CD4-positive, alpha-beta memory T cell (primary cell): Measurements from ENCODE around the gene BAHCC1. TPM values are rescaled to one million over a fixed set of nuclear protein-coding genes. Genes with fewer than 3 reads are reported as not detected.

Source experiments
- CTCF ChIA-PET: fragments of 350-600 bp; sonication (Branson Sonifier 250); formaldehyde crosslinking; loops from one replicate; lab custom pipeline; 2021; ENCODE audit warnings: inconsistent platforms; ENCODE audit not compliant: partially characterized antibody; lab: Charles Lee
- POLR2A ChIA-PET: fragments of 350-600 bp; sonication (Branson Sonifier 250); formaldehyde crosslinking; loops from one replicate; lab custom pipeline; 2021; ENCODE audit not compliant: partially characterized antibody; lab: Charles Lee
- DNase-seq, 5 donors: peaks; one replicate each; pipeline versions ENCODE4 v3.0.0 to v3.0.0-alpha.2; 2020 to 2022; ENCODE audit warnings: mixed read lengths in 1 of 5
- H3K27ac ChIP-seq: one replicate; pipeline ENCODE4 v1.7.0; 2013; ENCODE audit warnings: low read depth, low read length
- H3K27me3 ChIP-seq: 2 replicates; pipeline ENCODE4 v1.7.0; 2013; ENCODE audit warnings: mild to moderate bottlenecking, low read length, moderate library complexity; ENCODE audit not compliant: insufficient read depth
- H3K36me3 ChIP-seq: 2 replicates; pipeline ENCODE4 v1.7.0; 2013; ENCODE audit warnings: mild to moderate bottlenecking, low read length, moderate library complexity; ENCODE audit not compliant: insufficient read depth
- H3K4me1 ChIP-seq: 2 replicates; pipeline ENCODE4 v1.7.0; 2013; ENCODE audit warnings: mild to moderate bottlenecking, low read length, moderate library complexity; ENCODE audit not compliant: insufficient read depth
- H3K4me3 ChIP-seq, 2 donors: one replicate each; pipeline ENCODE4 v1.7.0; 2013; ENCODE audit warnings: low read length in 2 of 2, mild to moderate bottlenecking in 1 of 2
- H3K9me3 ChIP-seq, 2 donors: one replicate each; pipeline ENCODE4 v1.7.0; 2013; ENCODE audit warnings: low read length in 2 of 2, control low read depth in 1 of 2; ENCODE audit not compliant: control insufficient read depth in 1 of 2
- H3K27ac Mint-ChIP-seq, 7 donors: one replicate each; pipeline ENCODE4 v1.8.0; 2020 to 2021; ENCODE audit warnings: mixed read lengths in 7 of 7, mild to moderate bottlenecking in 6 of 7, inconsistent platforms in 3 of 7, moderate library complexity in 3 of 7
- H3K27me3 Mint-ChIP-seq, 2 donors: one replicate each; pipeline ENCODE4 v1.8.0; 2020 to 2021; ENCODE audit warnings: mixed read lengths in 2 of 2
- H3K36me3 Mint-ChIP-seq, 2 donors: one replicate each; pipeline ENCODE4 v1.8.0; 2020 to 2021; ENCODE audit warnings: mixed read lengths in 2 of 2, inconsistent platforms in 1 of 2, mild to moderate bottlenecking in 1 of 2
- H3K4me1 Mint-ChIP-seq, 4 donors: one replicate each; pipeline ENCODE4 v1.8.0; 2020 to 2021; ENCODE audit warnings: mixed read lengths in 4 of 4, mild to moderate bottlenecking in 1 of 4
- H3K4me3 Mint-ChIP-seq, 8 donors: one replicate each; pipeline ENCODE4 v1.8.0; 2020 to 2021; ENCODE audit warnings: mixed read lengths in 8 of 8, mild to moderate bottlenecking in 7 of 8, moderate library complexity in 6 of 8, inconsistent platforms in 3 of 8
- H3K9me3 Mint-ChIP-seq, 8 donors: one replicate each; pipeline ENCODE4 v1.8.0; 2020 to 2021; ENCODE audit warnings: mixed read lengths in 8 of 8, mild to moderate bottlenecking in 5 of 8, inconsistent platforms in 3 of 8, moderate library complexity in 1 of 8
- intact Hi-C: fragments of 100-400 bp; cut with micrococcal nuclease; formaldehyde crosslinking; loops from one replicate; pipeline ENCODE4 v1.15.1; 2023
- polyA plus RNA-seq, 2 donors: library from polyadenylated mRNA; unstranded; fragments of 300-500 nt; fragmentation: Illumina TruSeq; gene quantifications; one replicate each; pipeline ENCODE4 v1.2.3, GENCODE V29; 2021
- total RNA-seq, 2 experiments: library from RNA; stranded (reverse); gene quantifications; one replicate each; pipeline ENCODE4 v1.2.3, GENCODE V29; 2021

BAHCC1 gene
- total and polyA plus RNA-seq, 4 experiments from 2014 or later = not detected

- peaks cover 0 to 12% (median 5%) of the 10 kb centered on the region in 4 donors for H3K4me1 Mint-ChIP-seq
- peaks cover 35 to 50% of the 10 kb centered on the region in 2 donors for H3K27me3 Mint-ChIP-seq
- Histone ChIP-seq H3K4me3 (no peak overlapping the region), H3K36me3 (no peaks in the 10 kb centered on the region), H3K9me3 (no peaks in the 10 kb centered on the region), H3K4me1 (peaks cover 17% of the 10 kb centered on the region), H3K27ac (no peak overlapping the region), H3K27me3 (peaks cover 45% of the 10 kb centered on the region)
- CTCF ChIA-PET = no interaction called here
- H3K36me3 Mint-ChIP-seq = no peaks in the 10 kb centered on the region
- peak overlapping the region in 3 of 8 donors; percentile 5 to 20 (median 17) for H3K4me3 Mint-ChIP-seq
- intact Hi-C loops = no loop called here
- peaks cover 0 to 8% (median 0%) of the 10 kb centered on the region in 8 donors for H3K9me3 Mint-ChIP-seq
- DNase-seq = no peak
- POLR2A ChIA-PET = no interaction called here
- H3K27ac Mint-ChIP-seq = no peak overlapping the region
Measured at GRCh38 chr17:81389585-81389984, 5.7 kb upstream of the BAHCC1 start.

- Mint-ChIP-seq H3K27me3 (peaks cover 32 to 49% of the 10 kb centered on the region in 2 donors), H3K4me3 (no peak overlapping the region), H3K36me3 (peaks cover 0 to 1% of the 10 kb centered on the region in 2 donors), H3K4me1 (peaks cover 2 to 19% (median 9%) of the 10 kb centered on the region in 4 donors), H3K27ac (peak overlapping the region in 1 of 7 donors; percentile 79), H3K9me3 (peaks cover 0 to 14% (median 0%) of the 10 kb centered on the region in 8 donors)
- intact Hi-C loops = loop anchor here (10.0 kb wide), 1 partner anchor 95 kb away; no protein-coding TSS in a partner anchor
- DNase-seq = no peak
- H3K36me3 ChIP-seq = no peaks in the 10 kb centered on the region
- H3K9me3 ChIP-seq = no peaks in the 10 kb centered on the region
- ChIA-PET CTCF (no interaction called here), POLR2A (no interaction called here)
- H3K4me3 ChIP-seq = no peak overlapping the region
- H3K27me3 ChIP-seq = peaks cover 49% of the 10 kb centered on the region
- no peak overlapping the region for H3K27ac ChIP-seq
- peaks cover 24% of the 10 kb centered on the region for H3K4me1 ChIP-seq
Measured at GRCh38 chr17:81390029-81390872, 5.0 kb upstream of the BAHCC1 start.

GRCh38 chr17:81390873-81391255, 4.4 kb upstream of the BAHCC1 start:
- no peak overlapping the region for H3K4me3 ChIP-seq
- H3K9me3 Mint-ChIP-seq = peaks cover 0 to 15% (median 0%) of the 10 kb centered on the region in 8 donors
- no peak overlapping the region for H3K27ac ChIP-seq
- intact Hi-C loops = loop anchor here (10.0 kb wide), 1 partner anchor 94 kb away; no protein-coding TSS in a partner anchor
- H3K36me3 Mint-ChIP-seq = peaks cover 0 to 2% of the 10 kb centered on the region in 2 donors
- H3K4me1 Mint-ChIP-seq = peaks cover 3 to 22% (median 11%) of the 10 kb centered on the region in 4 donors
- peaks cover 29 to 44% of the 10 kb centered on the region in 2 donors for H3K27me3 Mint-ChIP-seq
- H3K27me3 ChIP-seq = peaks cover 48% of the 10 kb centered on the region
- ChIA-PET POLR2A (no interaction called here), CTCF (no interaction called here)
- H3K36me3 ChIP-seq = no peaks in the 10 kb centered on the region
- peak overlapping the region in 1 of 7 donors; percentile 79 for H3K27ac Mint-ChIP-seq
- no peaks in the 10 kb centered on the region for H3K9me3 ChIP-seq
- DNase-seq = no peak
- peak overlapping the region in 1 of 8 donors; percentile 28 for H3K4me3 Mint-ChIP-seq
- peaks cover 30% of the 10 kb centered on the region for H3K4me1 ChIP-seq

- Histone ChIP-seq H3K9me3 (no peaks in the 10 kb centered on the region), H3K4me1 (peaks cover 35% of the 10 kb centered on the region), H3K27ac (no peak overlapping the region), H3K36me3 (no peaks in the 10 kb centered on the region), H3K4me3 (no peak overlapping the region), H3K27me3 (peaks cover 47% of the 10 kb centered on the region)
- Mint-ChIP-seq H3K4me1 (peaks cover 3 to 22% (median 11%) of the 10 kb centered on the region in 4 donors), H3K9me3 (peaks cover 0 to 15% (median 0%) of the 10 kb centered on the region in 8 donors), H3K27ac (peak overlapping the region in 3 of 7 donors; percentile 35 to 79 (median 36)), H3K4me3 (peak overlapping the region in 2 of 8 donors; percentile 11 to 57), H3K36me3 (peaks cover 0 to 2% of the 10 kb centered on the region in 2 donors), H3K27me3 (peaks cover 25 to 41% of the 10 kb centered on the region in 2 donors)
- CTCF ChIA-PET = no interaction called here
- intact Hi-C loops = loop anchor here (10.0 kb wide), 1 partner anchor 93 kb away; no protein-coding TSS in a partner anchor
- POLR2A ChIA-PET = no interaction called here
- no peak for DNase-seq
Measured at GRCh38 chr17:81391293-81391935, 3.8 kb upstream of the BAHCC1 start.

GRCh38 chr17:81391936-81392908, 3.0 kb upstream of the BAHCC1 start:
- H3K27ac ChIP-seq = no peak overlapping the region
- Mint-ChIP-seq H3K9me3 (peaks cover 0 to 19% (median 0%) of the 10 kb centered on the region in 8 donors), H3K27me3 (peaks cover 24 to 39% of the 10 kb centered on the region in 2 donors), H3K4me3 (peak overlapping the region in 6 of 8 donors; percentile 20 to 57 (median 43)), H3K36me3 (peaks cover 0 to 2% of the 10 kb centered on the region in 2 donors), H3K27ac (peak overlapping the region in 4 of 7 donors; percentile 36 to 79 (median 66)), H3K4me1 (peaks cover 3 to 25% (median 12%) of the 10 kb centered on the region in 4 donors)
- POLR2A ChIA-PET = no interaction called here
- H3K4me3 ChIP-seq = no peak overlapping the region
- intact Hi-C loops = loop anchor here (10.0 kb wide), 1 partner anchor 93 kb away; no protein-coding TSS in a partner anchor
- CTCF ChIA-PET = no interaction called here
- no peaks in the 10 kb centered on the region for H3K9me3 ChIP-seq
- H3K4me1 ChIP-seq = peaks cover 43% of the 10 kb centered on the region
- peaks cover 54% of the 10 kb centered on the region for H3K27me3 ChIP-seq
- no peak for DNase-seq
- no peaks in the 10 kb centered on the region for H3K36me3 ChIP-seq

- Histone ChIP-seq H3K9me3 (no peaks in the 10 kb centered on the region), H3K36me3 (no peaks in the 10 kb centered on the region), H3K27ac (no peak overlapping the region), H3K4me1 (peaks cover 45% of the 10 kb centered on the region), H3K27me3 (peaks cover 62% of the 10 kb centered on the region), H3K4me3 (no peak overlapping the region)
- POLR2A ChIA-PET = interaction anchor here (0.8 kb wide), 1 partner anchor 119 kb away, joined by 4 read pairs; the partner anchor contains the start of gene ACTG1
- peak overlapping the region in 6 of 8 donors; percentile 20 to 50 (median 40) for H3K4me3 Mint-ChIP-seq
- peaks cover 0 to 19% (median 0%) of the 10 kb centered on the region in 8 donors for H3K9me3 Mint-ChIP-seq
- peak in 1 of 5 donors; percentile 15 for DNase-seq
- H3K4me1 Mint-ChIP-seq = peaks cover 6 to 32% (median 16%) of the 10 kb centered on the region in 4 donors
- intact Hi-C loops = loop anchor here (10.0 kb wide), 1 partner anchor 92 kb away; no protein-coding TSS in a partner anchor
- H3K36me3 Mint-ChIP-seq = peaks cover 0 to 2% of the 10 kb centered on the region in 2 donors
- peak overlapping the region in 3 of 7 donors; percentile 55 to 79 (median 76) for H3K27ac Mint-ChIP-seq
- H3K27me3 Mint-ChIP-seq = peaks cover 29 to 42% of the 10 kb centered on the region in 2 donors
- CTCF ChIA-PET = no interaction called here
Measured at GRCh38 chr17:81392909-81393654, 2.2 kb upstream of the BAHCC1 start.
